Mesenchymal stem cell (in vitro differentiated cells and primary cell): ENCODE results near the gene CRLF1.

ENCODE experiments used
- DNase-seq: peaks from one replicate; pipeline ENCODE4 v3.0.0-alpha.2; 2013
- H2AFZ ChIP-seq: one replicate; pipeline ENCODE4 v1.6.1; 2013; ENCODE audit warnings: low read depth, mild to moderate bottlenecking, control low read depth, inconsistent platforms, low read length, moderate library complexity
- H2AK5ac ChIP-seq: 2 replicates; pipeline ENCODE4 v1.6.1; 2013; ENCODE audit warnings: low read length, moderate library complexity, mild to moderate bottlenecking, inconsistent platforms; ENCODE audit not compliant: severe bottlenecking
- H2BK120ac ChIP-seq: one replicate; pipeline ENCODE4 v1.6.1; 2013; ENCODE audit warnings: low read depth, mild to moderate bottlenecking, inconsistent platforms, low read length, moderate library complexity
- H2BK12ac ChIP-seq, 2 experiments: one replicate each; pipeline ENCODE4 v1.6.1; 2013; ENCODE audit warnings: inconsistent platforms in 2 of 2, low read length in 2 of 2, mild to moderate bottlenecking in 2 of 2, moderate library complexity in 2 of 2, control low read depth in 1 of 2
- H2BK15ac ChIP-seq: one replicate; pipeline ENCODE4 v1.6.1; 2013; ENCODE audit warnings: mild to moderate bottlenecking, low read depth, inconsistent platforms; ENCODE audit not compliant: poor library complexity, severe bottlenecking
- H2BK5ac ChIP-seq: 2 replicates; pipeline ENCODE4 v1.6.1; 2013; ENCODE audit warnings: low read depth, mild to moderate bottlenecking, low read length, control low read depth, inconsistent platforms; ENCODE audit not compliant: poor library complexity, severe bottlenecking
- H3K14ac ChIP-seq, 2 experiments: one replicate each; pipeline ENCODE4 v1.6.1; 2013; ENCODE audit warnings: inconsistent platforms in 2 of 2, low read length in 2 of 2, control low read depth in 1 of 2, mild to moderate bottlenecking in 1 of 2, moderate library complexity in 1 of 2
- H3K18ac ChIP-seq, 2 experiments: one replicate each; pipeline ENCODE4 v1.6.1; 2013; ENCODE audit warnings: inconsistent platforms in 2 of 2, low read length in 2 of 2, control low read depth in 1 of 2, low read depth in 1 of 2, mild to moderate bottlenecking in 1 of 2
- H3K23ac ChIP-seq, 2 experiments: one replicate each; pipeline ENCODE4 v1.6.1; 2013; ENCODE audit warnings: inconsistent platforms in 2 of 2, low read length in 2 of 2, mild to moderate bottlenecking in 2 of 2, moderate library complexity in 2 of 2, control low read depth in 1 of 2
- H3K27ac ChIP-seq: 2 replicates; pipeline ENCODE4 v1.5.1; 2013; ENCODE audit warnings: mild to moderate bottlenecking, moderate library complexity, low read length, control low read depth, inconsistent platforms; ENCODE audit not compliant: poor library complexity, severe bottlenecking
- H3K27me3 ChIP-seq, 2 experiments: 2 replicates each; pipeline versions ENCODE4 v1.6.1 to v1.7.0; 2013; ENCODE audit warnings: low read length in 2 of 2, mild to moderate bottlenecking in 2 of 2, moderate library complexity in 2 of 2, control low read depth in 1 of 2, inconsistent platforms in 1 of 2; ENCODE audit not compliant: control insufficient read depth in 1 of 2, insufficient read depth in 1 of 2
- H3K36me3 ChIP-seq, 2 experiments: 2 replicates each; pipeline versions ENCODE4 v1.6.1 to v1.7.0; 2013; ENCODE audit warnings: low read length in 2 of 2, control low read depth in 1 of 2, inconsistent platforms in 1 of 2, low read depth in 1 of 2, mild to moderate bottlenecking in 1 of 2; ENCODE audit not compliant: insufficient read depth in 2 of 2, control insufficient read depth in 1 of 2
- H3K4ac ChIP-seq, 2 experiments: one replicate each; pipeline ENCODE4 v1.6.1; 2013; ENCODE audit warnings: inconsistent platforms in 2 of 2, low read length in 2 of 2, mild to moderate bottlenecking in 2 of 2, moderate library complexity in 2 of 2, control low read depth in 1 of 2, low read depth in 1 of 2
- H3K4me1 ChIP-seq: 2 replicates; pipeline ENCODE4 v1.6.1; 2013; ENCODE audit warnings: low read depth, low read length, control low read depth; ENCODE audit not compliant: control insufficient read depth, insufficient read depth
- H3K4me2 ChIP-seq: 2 replicates; pipeline ENCODE4 v1.6.1; 2013; ENCODE audit warnings: low read length, mild to moderate bottlenecking, inconsistent platforms; ENCODE audit not compliant: poor library complexity, severe bottlenecking
- H3K4me3 ChIP-seq, 2 experiments: 2 replicates each; pipeline versions ENCODE4 v1.5.1 to v1.7.0; 2013; ENCODE audit warnings: low read length in 2 of 2, mild to moderate bottlenecking in 2 of 2, control low read depth in 1 of 2, low read depth in 1 of 2; ENCODE audit not compliant: insufficient read depth in 1 of 2
- H3K79me1 ChIP-seq: replicated peaks from 2 replicates; pipeline ENCODE4 v1.6.1; 2013; ENCODE audit warnings: mild to moderate bottlenecking, control low read depth, low read length, inconsistent platforms; ENCODE audit not compliant: poor library complexity, severe bottlenecking
- H3K9ac ChIP-seq: 2 replicates; pipeline ENCODE4 v1.7.0; 2013; ENCODE audit warnings: mild to moderate bottlenecking, low read length, moderate library complexity
- H3K9me3 ChIP-seq: 2 replicates; pipeline ENCODE4 v1.7.0; 2013; ENCODE audit warnings: mild to moderate bottlenecking, low read length; ENCODE audit not compliant: control insufficient read depth
- H4K8ac ChIP-seq: one replicate; pipeline ENCODE4 v1.6.1; 2013; ENCODE audit warnings: inconsistent platforms, mild to moderate bottlenecking, low read length, moderate library complexity
- H4K91ac ChIP-seq: one replicate; pipeline ENCODE4 v1.6.1; 2013; ENCODE audit warnings: mild to moderate bottlenecking, low read length, inconsistent platforms
- WGBS: methylation state at CpG from one replicate; pipeline ENCODE4 v1.1.7; 2013; ENCODE audit warnings: mixed read lengths; 5-methylcytosine and 5-hydroxymethylcytosine counted together

Gene CRLF1

GRCh38 chr19:18653853-18654252 is 47.3 kb upstream of the CRLF1 start:
- Histone ChIP-seq H3K18ac (no peak overlapping the region), H3K9me3 (no peaks in the 10 kb centered on the region), H2AK5ac (no peak overlapping the region), H2AFZ (no peak overlapping the region), H3K79me1 (peaks cover 29% of the 10 kb centered on the region), H2BK120ac (no peak overlapping the region), H3K4me3 (no peak overlapping the region), H4K8ac (no peak overlapping the region), H3K4ac (no peak overlapping the region), H3K23ac (no peak overlapping the region), H2BK15ac (no peak overlapping the region), H2BK5ac (no peak overlapping the region), H4K91ac (no peak overlapping the region), H3K27me3 (peaks cover 0 to 13% of the 10 kb centered on the region in 2 experiments), H2BK12ac (no peak overlapping the region), H3K4me1 (peaks cover 43% of the 10 kb centered on the region), H3K4me2 (no peak overlapping the region), H3K9ac (no peak overlapping the region), H3K36me3 (peaks cover 0 to 8% of the 10 kb centered on the region in 2 experiments), H3K27ac (no peak overlapping the region), H3K14ac (no peak overlapping the region)
- 97% methylated on average over 1 of the region's 1 CpG for WGBS
- DNase-seq = no peak

GRCh38 chr19:18651733-18652132 is 45.1 kb upstream of the CRLF1 start:
- peaks cover 43% of the 10 kb centered on the region for H3K4me1 ChIP-seq
- H2BK12ac ChIP-seq = peak overlapping the region; percentile 29 to 96
- H3K4me2 ChIP-seq = no peak overlapping the region
- 76% methylated on average over 6 of the region's 6 CpGs for WGBS
- H3K79me1 ChIP-seq = peaks cover 32% of the 10 kb centered on the region
- H4K91ac ChIP-seq = peak overlapping the region; percentile 65
- H4K8ac ChIP-seq = peak overlapping the region; percentile 8
- H3K27ac ChIP-seq = no peak overlapping the region
- H2BK15ac ChIP-seq = peak overlapping the region; percentile 17
- H3K27me3 ChIP-seq = peaks cover 0 to under 1% of the 10 kb centered on the region in 2 experiments
- no peak overlapping the region for H2AFZ ChIP-seq
- DNase-seq = no peak
- peaks cover 0 to 11% of the 10 kb centered on the region in 2 experiments for H3K36me3 ChIP-seq
- H2BK120ac ChIP-seq = peak overlapping the region; percentile 93
- H3K9me3 ChIP-seq = no peaks in the 10 kb centered on the region
- H3K23ac ChIP-seq = peak overlapping the region in 1 of 2 experiments; percentile 61
- H3K9ac ChIP-seq = peak overlapping the region; percentile 89
- no peak overlapping the region for H3K4me3 ChIP-seq
- H3K14ac ChIP-seq = peak overlapping the region in 1 of 2 experiments; percentile 76
- peak overlapping the region; percentile 21 for H2AK5ac ChIP-seq
- H3K4ac ChIP-seq = peak overlapping the region; percentile 19 to 90
- H2BK5ac ChIP-seq = no peak overlapping the region
- peak overlapping the region; percentile 77 to 98 for H3K18ac ChIP-seq

DNA sequence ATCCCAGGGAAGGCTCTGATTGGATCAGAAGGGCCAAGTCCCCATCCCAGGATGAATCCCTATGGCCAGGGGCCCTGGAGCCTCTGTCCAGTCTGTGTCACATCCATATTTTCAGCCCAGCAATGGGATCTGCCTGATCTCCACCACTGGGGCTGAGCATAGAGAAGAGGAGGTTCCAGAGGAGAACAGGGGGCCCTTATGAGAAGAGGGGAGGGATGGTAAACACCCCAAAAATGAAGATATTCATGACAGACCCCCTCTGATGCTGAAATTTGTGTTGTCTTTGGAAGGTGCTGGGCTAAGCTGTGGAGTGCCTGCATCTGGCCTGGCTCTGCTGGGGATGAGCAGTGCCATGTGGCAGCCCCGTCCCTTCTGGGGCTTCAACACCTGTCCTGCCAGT is 44.7 kb upstream of the CRLF1 start:
- Histone ChIP-seq H3K4ac (peak overlapping the region; percentile 19 to 90), H2BK120ac (peak overlapping the region; percentile 93), H3K4me1 (peaks cover 43% of the 10 kb centered on the region), H3K79me1 (peaks cover 35% of the 10 kb centered on the region), H3K36me3 (peaks cover 0 to 11% of the 10 kb centered on the region in 2 experiments), H3K14ac (peak overlapping the region in 1 of 2 experiments; percentile 76), H3K18ac (peak overlapping the region; percentile 77 to 98), H3K23ac (peak overlapping the region in 1 of 2 experiments; percentile 61), H3K27ac (no peak overlapping the region), H3K4me3 (no peak overlapping the region), H2BK12ac (peak overlapping the region; percentile 29 to 96), H3K27me3 (no peaks in the 10 kb centered on the region), H4K8ac (peak overlapping the region; percentile 1), H3K9ac (peak overlapping the region; percentile 89), H4K91ac (peak overlapping the region; percentile 65), H2AK5ac (peak overlapping the region; percentile 41), H2BK5ac (no peak overlapping the region), H2AFZ (no peak overlapping the region), H2BK15ac (peak overlapping the region; percentile 31), H3K9me3 (no peaks in the 10 kb centered on the region), H3K4me2 (peak overlapping the region; percentile 69)
- 95% methylated on average over 1 of the region's 1 CpG for WGBS
- no peak for DNase-seq

DNA sequence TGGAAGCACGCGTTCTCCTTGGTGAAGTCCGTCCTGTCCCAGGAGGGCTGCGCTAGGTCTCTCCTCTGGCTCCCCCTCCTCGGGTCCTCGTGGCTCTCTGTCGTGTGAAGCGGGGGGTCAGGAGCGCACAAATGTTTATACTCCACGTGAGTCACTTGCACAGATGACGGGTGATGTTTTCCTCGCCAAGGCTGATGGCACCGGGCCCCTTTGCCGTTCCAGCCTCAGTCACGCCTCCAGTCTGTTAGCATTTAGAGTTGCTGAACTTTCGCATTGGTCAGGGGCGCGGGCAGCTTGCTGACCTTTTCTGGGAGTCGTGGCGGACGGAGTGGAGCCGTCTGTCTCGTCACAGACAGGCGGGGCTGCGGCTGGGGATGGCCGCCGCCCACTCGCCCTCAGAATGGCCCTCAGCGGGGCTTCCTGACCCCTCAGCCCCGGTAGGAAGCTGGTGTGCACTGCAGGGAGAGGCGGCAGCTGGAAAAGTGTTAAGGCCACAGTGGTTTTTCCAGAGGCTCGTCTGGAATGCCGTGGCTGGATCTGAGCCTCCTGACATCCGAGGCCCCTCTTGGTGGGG is 44.0 kb upstream of the CRLF1 start:
- H2BK12ac ChIP-seq = peak overlapping the region; percentile 18 to 70
- peaks cover 0 to 11% of the 10 kb centered on the region in 2 experiments for H3K36me3 ChIP-seq
- H4K8ac ChIP-seq = peak overlapping the region; percentile 35
- no peaks in the 10 kb centered on the region for H3K27me3 ChIP-seq
- WGBS = 7% methylated on average over 34 of the region's 34 CpGs
- peak overlapping the region; percentile 89 for H3K9ac ChIP-seq
- H2BK15ac ChIP-seq = peak overlapping the region; percentile 41
- H2AFZ ChIP-seq = no peak overlapping the region
- H2AK5ac ChIP-seq = no peak overlapping the region
- H3K18ac ChIP-seq = peak overlapping the region; percentile 81 to 98
- H3K4me2 ChIP-seq = peak overlapping the region; percentile 69
- H3K14ac ChIP-seq = no peak overlapping the region
- peak overlapping the region; percentile 77 for H3K27ac ChIP-seq
- peak overlapping the region; percentile 68 for H2BK120ac ChIP-seq
- H3K4me3 ChIP-seq = peak overlapping the region in 1 of 2 experiments; percentile 61
- peaks cover 43% of the 10 kb centered on the region for H3K4me1 ChIP-seq
- H2BK5ac ChIP-seq = no peak overlapping the region
- peak overlapping the region; percentile 71 to 90 for H3K4ac ChIP-seq
- no peak overlapping the region for H3K23ac ChIP-seq
- peak; percentile 98 for DNase-seq
- H3K9me3 ChIP-seq = no peaks in the 10 kb centered on the region
- H3K79me1 ChIP-seq = peaks cover 35% of the 10 kb centered on the region
- peak overlapping the region; percentile 78 for H4K91ac ChIP-seq
